Neural crest cell (in vitro differentiated cells): ENCODE results near the gene AVPR1B. TPM values are rescaled to one million over a fixed set of nuclear protein-coding genes. Genes with fewer than 3 reads are reported as not detected.
A peak's percentile ranks its signal among the peaks of the same experiment; 100 is the strongest.

ENCODE experiments used
- DNase-seq: peaks from one replicate; pipeline ENCODE4 v3.0.0; 2021; ENCODE audit warnings: low read depth, mixed read lengths, low spot score
- H3K27ac Mint-ChIP-seq: one replicate; pipeline ENCODE4 v1.8.0; 2021; ENCODE audit warnings: mild to moderate bottlenecking, mixed read lengths; ENCODE audit not compliant: unreplicated experiment
- H3K27me3 Mint-ChIP-seq: 2 replicates; pipeline ENCODE4 v1.8.0; 2021; ENCODE audit warnings: low read depth, mild to moderate bottlenecking, mixed read lengths
- H3K36me3 Mint-ChIP-seq: 2 replicates; pipeline ENCODE4 v1.8.0; 2021; ENCODE audit warnings: low read depth, mild to moderate bottlenecking, mixed read lengths
- H3K4me1 Mint-ChIP-seq: 2 replicates; pipeline ENCODE4 v1.8.0; 2021; ENCODE audit warnings: mixed read lengths
- H3K4me3 Mint-ChIP-seq: one replicate; pipeline ENCODE4 v1.8.0; 2021; ENCODE audit warnings: mild to moderate bottlenecking, mixed read lengths
- H3K9me3 Mint-ChIP-seq: 2 replicates; pipeline ENCODE4 v1.8.0; 2021; ENCODE audit warnings: mixed read lengths
- total RNA-seq: library from RNA; stranded (reverse); gene quantifications from 2 replicates; pipeline ENCODE4 v1.2.1, GENCODE V29; 2021
- TF ChIP-seq, protein P1 (sequence below): fragments of 200-600 bp; sonication (generic); conservative IDR thresholded peaks from 2 replicates; pipeline ENCODE4 v1.5.0; 2021; ENCODE audit warnings: antibody characterized with exemption, mild to moderate bottlenecking

The AVPR1B gene
- total RNA-seq, 1 donor from 2014 or later: not detected

- Mint-ChIP-seq H3K4me3 (no peak overlapping the region), H3K9me3 (no peaks in the 10 kb centered on the region), H3K36me3 (no peaks in the 10 kb centered on the region), H3K4me1 (no peaks in the 10 kb centered on the region), H3K27ac (no peak overlapping the region), H3K27me3 (no peaks in the 10 kb centered on the region)
- no peak for DNase-seq
- TF ChIP-seq, protein P1, sequence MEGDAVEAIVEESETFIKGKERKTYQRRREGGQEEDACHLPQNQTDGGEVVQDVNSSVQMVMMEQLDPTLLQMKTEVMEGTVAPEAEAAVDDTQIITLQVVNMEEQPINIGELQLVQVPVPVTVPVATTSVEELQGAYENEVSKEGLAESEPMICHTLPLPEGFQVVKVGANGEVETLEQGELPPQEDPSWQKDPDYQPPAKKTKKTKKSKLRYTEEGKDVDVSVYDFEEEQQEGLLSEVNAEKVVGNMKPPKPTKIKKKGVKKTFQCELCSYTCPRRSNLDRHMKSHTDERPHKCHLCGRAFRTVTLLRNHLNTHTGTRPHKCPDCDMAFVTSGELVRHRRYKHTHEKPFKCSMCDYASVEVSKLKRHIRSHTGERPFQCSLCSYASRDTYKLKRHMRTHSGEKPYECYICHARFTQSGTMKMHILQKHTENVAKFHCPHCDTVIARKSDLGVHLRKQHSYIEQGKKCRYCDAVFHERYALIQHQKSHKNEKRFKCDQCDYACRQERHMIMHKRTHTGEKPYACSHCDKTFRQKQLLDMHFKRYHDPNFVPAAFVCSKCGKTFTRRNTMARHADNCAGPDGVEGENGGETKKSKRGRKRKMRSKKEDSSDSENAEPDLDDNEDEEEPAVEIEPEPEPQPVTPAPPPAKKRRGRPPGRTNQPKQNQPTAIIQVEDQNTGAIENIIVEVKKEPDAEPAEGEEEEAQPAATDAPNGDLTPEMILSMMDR: no peak
Measured at GRCh38 chr1:206080026-206080820, 37.0 kb downstream of the AVPR1B start.

DNA sequence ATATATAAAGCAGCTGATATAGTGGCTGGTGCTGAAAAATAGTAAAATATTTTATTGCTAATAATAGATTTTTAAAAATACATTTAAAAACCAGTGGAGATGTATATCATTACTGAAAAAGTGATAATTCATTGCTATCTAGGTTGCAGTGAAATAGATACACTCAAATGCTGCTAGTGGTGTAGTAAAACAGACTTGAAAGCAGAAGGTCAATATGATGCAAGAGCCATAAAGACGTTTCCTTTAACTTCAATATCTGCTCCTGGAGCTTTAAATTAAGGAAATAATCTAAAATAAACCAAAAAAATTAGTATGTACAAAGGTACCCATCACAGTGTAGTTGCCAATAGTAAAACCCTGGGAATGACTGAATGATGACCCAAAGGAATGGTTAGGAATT lies 38.1 kb downstream of the AVPR1B start:
- no peak for DNase-seq
- H3K4me1 Mint-ChIP-seq: no peaks in the 10 kb centered on the region

GRCh38 chr1:206075786-206076755 lies 41.1 kb downstream of the AVPR1B start:
- Mint-ChIP-seq H3K4me3 (no peak overlapping the region), H3K9me3 (no peaks in the 10 kb centered on the region), H3K4me1 (no peaks in the 10 kb centered on the region), H3K36me3 (no peaks in the 10 kb centered on the region), H3K27ac (no peak overlapping the region), H3K27me3 (no peaks in the 10 kb centered on the region)
- TF ChIP-seq, protein P1: no peak
- no peak for DNase-seq

More for the DNA sequence above, 38.1 kb downstream of the AVPR1B start:
- H3K27me3 Mint-ChIP-seq: no peaks in the 10 kb centered on the region
- H3K27ac Mint-ChIP-seq: no peak overlapping the region
- TF ChIP-seq, protein P1: no peak
- no peaks in the 10 kb centered on the region for H3K36me3 Mint-ChIP-seq
- no peak overlapping the region for H3K4me3 Mint-ChIP-seq
- H3K9me3 Mint-ChIP-seq: no peaks in the 10 kb centered on the region

- H3K27ac Mint-ChIP-seq: no peak overlapping the region
- H3K4me3 Mint-ChIP-seq: no peak overlapping the region
- no peaks in the 10 kb centered on the region for H3K9me3 Mint-ChIP-seq
- H3K27me3 Mint-ChIP-seq: no peaks in the 10 kb centered on the region
- DNase-seq: no peak
- no peaks in the 10 kb centered on the region for H3K4me1 Mint-ChIP-seq
- no peaks in the 10 kb centered on the region for H3K36me3 Mint-ChIP-seq
- TF ChIP-seq, protein P1: peak; percentile 40
Measured at GRCh38 chr1:206074839-206075238, 42.3 kb downstream of the AVPR1B start.

- no peaks in the 10 kb centered on the region for H3K36me3 Mint-ChIP-seq
- no peaks in the 10 kb centered on the region for H3K4me1 Mint-ChIP-seq
- H3K9me3 Mint-ChIP-seq: no peaks in the 10 kb centered on the region
- H3K27ac Mint-ChIP-seq: no peak overlapping the region
- H3K27me3 Mint-ChIP-seq: no peaks in the 10 kb centered on the region
- DNase-seq: no peak
- H3K4me3 Mint-ChIP-seq: no peak overlapping the region
- TF ChIP-seq, protein P1: no peak
Measured at GRCh38 chr1:206070627-206071304, 46.4 kb downstream of the AVPR1B start.
